MM.1S (cell line): ENCODE measurements around the gene KRTAP12-4.

Source experiments
- EZH2 ChIP-seq: fragments of 300-600 bp; sonication (generic); optimal IDR thresholded peaks from 2 replicates; pipeline ENCODE3; 2017; ENCODE audit warnings: low read depth, mild to moderate bottlenecking, antibody characterized with exemption, low read length, mixed read lengths
- TF ChIP-seq, protein P1 (sequence below): fragments of 300-600 bp; sonication (generic); IDR thresholded peaks from 2 replicates; pipeline ENCODE4 v1.5.1; 2016; ENCODE audit warnings: antibody characterized with exemption, low read length, mixed read lengths

DNA sequence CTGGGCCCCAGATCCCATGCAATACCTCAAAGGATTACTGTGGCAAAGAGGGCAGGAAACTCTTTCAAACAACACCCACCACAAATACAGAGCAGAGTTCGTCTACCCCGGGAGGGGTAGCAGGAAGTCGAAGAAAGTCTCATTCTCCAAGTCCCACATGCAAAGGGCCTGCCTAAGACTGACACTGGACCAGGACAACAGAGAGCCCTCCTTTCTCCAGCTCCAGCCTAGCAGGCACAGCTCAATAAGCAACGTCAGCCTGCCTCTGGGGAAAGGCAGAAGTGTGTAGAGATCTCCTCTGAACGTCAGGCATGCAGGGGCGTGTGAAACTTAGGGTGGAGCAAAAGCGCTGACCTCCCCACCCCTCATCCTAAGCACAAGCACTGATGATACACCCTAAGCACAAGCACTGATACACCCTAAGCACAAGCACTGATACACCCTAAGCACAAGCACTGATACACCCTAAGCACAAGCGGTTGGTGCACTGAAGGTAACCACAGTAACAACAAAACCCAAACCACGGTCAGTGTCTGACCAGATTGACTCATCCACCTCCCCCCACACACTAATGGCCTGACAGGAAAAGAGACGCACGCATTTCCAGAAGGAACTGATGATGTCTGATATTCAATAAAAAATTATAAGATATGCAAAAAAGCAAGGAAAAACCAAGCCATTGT, 4.6 kb upstream of the KRTAP12-4 start:
- TF ChIP-seq, protein P1, sequence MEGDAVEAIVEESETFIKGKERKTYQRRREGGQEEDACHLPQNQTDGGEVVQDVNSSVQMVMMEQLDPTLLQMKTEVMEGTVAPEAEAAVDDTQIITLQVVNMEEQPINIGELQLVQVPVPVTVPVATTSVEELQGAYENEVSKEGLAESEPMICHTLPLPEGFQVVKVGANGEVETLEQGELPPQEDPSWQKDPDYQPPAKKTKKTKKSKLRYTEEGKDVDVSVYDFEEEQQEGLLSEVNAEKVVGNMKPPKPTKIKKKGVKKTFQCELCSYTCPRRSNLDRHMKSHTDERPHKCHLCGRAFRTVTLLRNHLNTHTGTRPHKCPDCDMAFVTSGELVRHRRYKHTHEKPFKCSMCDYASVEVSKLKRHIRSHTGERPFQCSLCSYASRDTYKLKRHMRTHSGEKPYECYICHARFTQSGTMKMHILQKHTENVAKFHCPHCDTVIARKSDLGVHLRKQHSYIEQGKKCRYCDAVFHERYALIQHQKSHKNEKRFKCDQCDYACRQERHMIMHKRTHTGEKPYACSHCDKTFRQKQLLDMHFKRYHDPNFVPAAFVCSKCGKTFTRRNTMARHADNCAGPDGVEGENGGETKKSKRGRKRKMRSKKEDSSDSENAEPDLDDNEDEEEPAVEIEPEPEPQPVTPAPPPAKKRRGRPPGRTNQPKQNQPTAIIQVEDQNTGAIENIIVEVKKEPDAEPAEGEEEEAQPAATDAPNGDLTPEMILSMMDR, result no peak
- TF ChIP-seq EZH2, result no peak
